Glutamatergic neuron (in vitro differentiated cells): ENCODE data around the gene VWF. TPM values are rescaled to one million over a fixed set of nuclear protein-coding genes. Genes with fewer than 3 reads are reported as not detected.

ENCODE experiments used
- DNase-seq: peaks from one replicate; pipeline ENCODE4 v3.0.0; 2022
- H3K27ac Mint-ChIP-seq: one replicate; pipeline ENCODE4 v1.8.0; 2020; ENCODE audit warnings: mild to moderate bottlenecking, mixed read lengths, inconsistent platforms; ENCODE audit not compliant: unreplicated experiment
- H3K27me3 Mint-ChIP-seq: one replicate; pipeline ENCODE4 v1.8.0; 2020; ENCODE audit warnings: mild to moderate bottlenecking, moderate library complexity, mixed read lengths, inconsistent platforms; ENCODE audit not compliant: unreplicated experiment
- H3K36me3 Mint-ChIP-seq: one replicate; pipeline ENCODE4 v1.8.0; 2020; ENCODE audit warnings: mild to moderate bottlenecking, mixed read lengths, inconsistent platforms; ENCODE audit not compliant: unreplicated experiment
- H3K4me1 Mint-ChIP-seq: one replicate; pipeline ENCODE4 v1.8.0; 2020; ENCODE audit warnings: mild to moderate bottlenecking, low read depth, mixed read lengths, inconsistent platforms; ENCODE audit not compliant: unreplicated experiment
- H3K4me3 Mint-ChIP-seq: one replicate; pipeline ENCODE4 v1.8.0; 2020; ENCODE audit warnings: mild to moderate bottlenecking, mixed read lengths, inconsistent platforms; ENCODE audit not compliant: unreplicated experiment
- H3K9me3 Mint-ChIP-seq: one replicate; pipeline ENCODE4 v1.8.0; 2020; ENCODE audit warnings: mild to moderate bottlenecking, moderate library complexity, mixed read lengths, inconsistent platforms; ENCODE audit not compliant: unreplicated experiment
- CTCF ChIP-seq: fragments of 200-600 bp; sonication (generic); IDR thresholded peaks from one replicate; pipeline ENCODE4 v1.5.0; 2021; ENCODE audit not compliant: partially characterized antibody, unreplicated experiment
- total RNA-seq: library from RNA; stranded (reverse); fragmentation: NEBNext Ultra II Directional; extraction: Animal tissue kit (Norgen Biotek cat#: 25700); gene quantifications from one replicate; pipeline ENCODE4 v1.2.1, GENCODE V29; 2021; ENCODE audit not compliant: unreplicated experiment

Gene VWF
- total RNA-seq, 1 donor from 2014 or later, result 0.37 TPM

- no peak overlapping the region for H3K4me3 Mint-ChIP-seq
- H3K9me3 Mint-ChIP-seq, result peaks cover 3% of the 10 kb centered on the region
- TF ChIP-seq CTCF, result no peak
- no peaks in the 10 kb centered on the region for H3K36me3 Mint-ChIP-seq
- peaks cover 6% of the 10 kb centered on the region for H3K27me3 Mint-ChIP-seq
- peaks cover 2% of the 10 kb centered on the region for H3K4me1 Mint-ChIP-seq
- no peak for DNase-seq
- no peak overlapping the region for H3K27ac Mint-ChIP-seq
Measured at GRCh38 chr12:5969156-5969973, 155.1 kb downstream of the VWF start.

GRCh38 chr12:5967645-5968415 is 156.6 kb downstream of the VWF start:
- Mint-ChIP-seq H3K27ac (no peak overlapping the region), H3K36me3 (no peaks in the 10 kb centered on the region)

GRCh38 chr12:5966486-5967095 is 157.9 kb downstream of the VWF start:
- DNase-seq, result no peak
- no peak for TF ChIP-seq CTCF
- peaks cover 5% of the 10 kb centered on the region for H3K27me3 Mint-ChIP-seq
- peaks cover 3% of the 10 kb centered on the region for H3K9me3 Mint-ChIP-seq
- H3K4me1 Mint-ChIP-seq, result no peaks in the 10 kb centered on the region
- H3K36me3 Mint-ChIP-seq, result no peaks in the 10 kb centered on the region
- H3K4me3 Mint-ChIP-seq, result no peak overlapping the region
- no peak overlapping the region for H3K27ac Mint-ChIP-seq

More at GRCh38 chr12:5967645-5968415, 156.6 kb downstream of the VWF start:
- no peak for DNase-seq
- peaks cover 7% of the 10 kb centered on the region for H3K27me3 Mint-ChIP-seq
- H3K4me3 Mint-ChIP-seq, result no peak overlapping the region
- peaks cover 3% of the 10 kb centered on the region for H3K9me3 Mint-ChIP-seq
- no peak for TF ChIP-seq CTCF
- H3K4me1 Mint-ChIP-seq, result peaks cover 2% of the 10 kb centered on the region

GRCh38 chr12:5965950-5966383 is 158.5 kb downstream of the VWF start:
- Mint-ChIP-seq H3K4me1 (no peaks in the 10 kb centered on the region), H3K4me3 (no peak overlapping the region), H3K36me3 (no peaks in the 10 kb centered on the region), H3K27me3 (peaks cover 5% of the 10 kb centered on the region), H3K9me3 (peaks cover 3% of the 10 kb centered on the region), H3K27ac (no peak overlapping the region)
- peak; percentile 70 for TF ChIP-seq CTCF
- peak; percentile 78 for DNase-seq
